ENCODE results near the gene TNRC18.

- TF ChIP-seq RAD21 (IDR thresholded peaks at IDR 0.05): no peak
- TF ChIP-seq, protein P1, sequence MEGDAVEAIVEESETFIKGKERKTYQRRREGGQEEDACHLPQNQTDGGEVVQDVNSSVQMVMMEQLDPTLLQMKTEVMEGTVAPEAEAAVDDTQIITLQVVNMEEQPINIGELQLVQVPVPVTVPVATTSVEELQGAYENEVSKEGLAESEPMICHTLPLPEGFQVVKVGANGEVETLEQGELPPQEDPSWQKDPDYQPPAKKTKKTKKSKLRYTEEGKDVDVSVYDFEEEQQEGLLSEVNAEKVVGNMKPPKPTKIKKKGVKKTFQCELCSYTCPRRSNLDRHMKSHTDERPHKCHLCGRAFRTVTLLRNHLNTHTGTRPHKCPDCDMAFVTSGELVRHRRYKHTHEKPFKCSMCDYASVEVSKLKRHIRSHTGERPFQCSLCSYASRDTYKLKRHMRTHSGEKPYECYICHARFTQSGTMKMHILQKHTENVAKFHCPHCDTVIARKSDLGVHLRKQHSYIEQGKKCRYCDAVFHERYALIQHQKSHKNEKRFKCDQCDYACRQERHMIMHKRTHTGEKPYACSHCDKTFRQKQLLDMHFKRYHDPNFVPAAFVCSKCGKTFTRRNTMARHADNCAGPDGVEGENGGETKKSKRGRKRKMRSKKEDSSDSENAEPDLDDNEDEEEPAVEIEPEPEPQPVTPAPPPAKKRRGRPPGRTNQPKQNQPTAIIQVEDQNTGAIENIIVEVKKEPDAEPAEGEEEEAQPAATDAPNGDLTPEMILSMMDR (IDR thresholded peaks at IDR 0.05; ENCODE audit: low read depth, low read length, missing input control): no peak
- TF ChIP-seq, protein P2, sequence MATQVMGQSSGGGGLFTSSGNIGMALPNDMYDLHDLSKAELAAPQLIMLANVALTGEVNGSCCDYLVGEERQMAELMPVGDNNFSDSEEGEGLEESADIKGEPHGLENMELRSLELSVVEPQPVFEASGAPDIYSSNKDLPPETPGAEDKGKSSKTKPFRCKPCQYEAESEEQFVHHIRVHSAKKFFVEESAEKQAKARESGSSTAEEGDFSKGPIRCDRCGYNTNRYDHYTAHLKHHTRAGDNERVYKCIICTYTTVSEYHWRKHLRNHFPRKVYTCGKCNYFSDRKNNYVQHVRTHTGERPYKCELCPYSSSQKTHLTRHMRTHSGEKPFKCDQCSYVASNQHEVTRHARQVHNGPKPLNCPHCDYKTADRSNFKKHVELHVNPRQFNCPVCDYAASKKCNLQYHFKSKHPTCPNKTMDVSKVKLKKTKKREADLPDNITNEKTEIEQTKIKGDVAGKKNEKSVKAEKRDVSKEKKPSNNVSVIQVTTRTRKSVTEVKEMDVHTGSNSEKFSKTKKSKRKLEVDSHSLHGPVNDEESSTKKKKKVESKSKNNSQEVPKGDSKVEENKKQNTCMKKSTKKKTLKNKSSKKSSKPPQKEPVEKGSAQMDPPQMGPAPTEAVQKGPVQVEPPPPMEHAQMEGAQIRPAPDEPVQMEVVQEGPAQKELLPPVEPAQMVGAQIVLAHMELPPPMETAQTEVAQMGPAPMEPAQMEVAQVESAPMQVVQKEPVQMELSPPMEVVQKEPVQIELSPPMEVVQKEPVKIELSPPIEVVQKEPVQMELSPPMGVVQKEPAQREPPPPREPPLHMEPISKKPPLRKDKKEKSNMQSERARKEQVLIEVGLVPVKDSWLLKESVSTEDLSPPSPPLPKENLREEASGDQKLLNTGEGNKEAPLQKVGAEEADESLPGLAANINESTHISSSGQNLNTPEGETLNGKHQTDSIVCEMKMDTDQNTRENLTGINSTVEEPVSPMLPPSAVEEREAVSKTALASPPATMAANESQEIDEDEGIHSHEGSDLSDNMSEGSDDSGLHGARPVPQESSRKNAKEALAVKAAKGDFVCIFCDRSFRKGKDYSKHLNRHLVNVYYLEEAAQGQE (IDR thresholded peaks at IDR 0.05): no peak
Measured at GRCh38 chr7:5430612-5430947, 6.9 kb upstream of the TNRC18 start.

All from liver (tissue), 3 donors.